AG20443 (cell line): ENCODE results near the gene CHMP3.
"Not testable (repeated sequence)": the region's sequence is repeated elsewhere in the genome, so short reads cannot be mapped to it uniquely, and the experiment has no call there.

Source experiments
- DNase-seq: peaks from one replicate; pipeline ENCODE4 v3.0.0; 2012; ENCODE audit warnings: low spot score, mixed read lengths

Gene CHMP3

GRCh38 chr2:86507600-86507999, 55.6 kb downstream of the CHMP3 start:
- DNase-seq = no peak

- no peak for DNase-seq
Measured at GRCh38 chr2:86500325-86501083, 62.7 kb downstream of the CHMP3 start.

DNA sequence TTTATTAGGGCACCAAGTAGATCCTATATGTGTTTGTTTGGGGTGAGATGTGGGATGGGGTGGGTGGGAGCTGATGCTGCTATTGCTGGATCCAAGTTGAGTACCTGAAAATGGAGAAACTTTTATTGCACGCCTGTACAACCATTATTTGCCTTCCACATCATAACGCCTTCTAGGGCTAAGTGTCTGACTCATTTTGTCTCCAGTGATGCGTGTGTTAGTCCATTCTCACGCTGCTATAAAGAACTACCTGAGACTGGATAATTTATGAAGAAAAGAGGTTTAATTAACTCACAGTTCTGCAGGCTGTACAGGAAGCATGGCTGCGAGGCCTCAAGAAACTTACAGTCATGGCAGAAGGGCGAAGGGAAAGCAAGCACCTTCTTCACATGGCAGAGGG, 63.9 kb downstream of the CHMP3 start:
- no peak for DNase-seq

DNA sequence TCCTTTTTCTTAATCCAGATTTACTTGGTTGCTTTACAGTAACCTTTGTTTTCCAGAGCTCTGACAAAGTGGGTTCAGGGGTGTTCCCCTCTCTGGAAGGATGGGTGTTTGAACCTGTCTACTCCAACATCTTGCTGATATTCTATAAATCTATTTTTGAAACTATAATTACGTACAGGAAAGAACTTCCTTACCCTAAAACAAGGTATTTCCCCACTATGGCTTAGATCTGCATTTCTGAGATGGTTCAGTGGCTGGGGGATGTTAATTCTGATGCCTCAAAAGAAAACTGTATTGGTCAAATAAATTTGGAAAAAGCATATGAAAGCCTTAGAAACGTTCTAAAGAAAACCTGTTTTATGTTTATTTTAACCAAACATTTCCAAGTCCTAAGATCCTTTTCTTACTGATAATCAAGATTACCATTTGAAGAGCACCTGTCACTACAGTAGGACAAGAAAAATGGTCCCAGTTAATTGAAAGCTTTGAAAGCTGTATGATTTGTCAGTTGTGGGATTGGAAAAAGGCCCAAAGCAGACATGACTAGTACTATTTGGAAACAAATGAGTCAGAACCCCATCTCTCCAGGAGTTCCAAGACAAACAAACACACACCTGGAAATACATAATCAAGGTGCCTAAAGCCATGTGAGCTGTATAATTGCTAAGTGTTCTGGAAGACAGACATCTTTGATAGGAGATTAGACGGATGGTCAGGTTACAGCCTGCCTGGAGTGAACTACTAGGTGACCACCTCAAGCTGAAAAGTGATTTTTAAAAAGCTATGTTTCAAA, 64.6 kb downstream of the CHMP3 start:
- DNase-seq = no peak

DNA sequence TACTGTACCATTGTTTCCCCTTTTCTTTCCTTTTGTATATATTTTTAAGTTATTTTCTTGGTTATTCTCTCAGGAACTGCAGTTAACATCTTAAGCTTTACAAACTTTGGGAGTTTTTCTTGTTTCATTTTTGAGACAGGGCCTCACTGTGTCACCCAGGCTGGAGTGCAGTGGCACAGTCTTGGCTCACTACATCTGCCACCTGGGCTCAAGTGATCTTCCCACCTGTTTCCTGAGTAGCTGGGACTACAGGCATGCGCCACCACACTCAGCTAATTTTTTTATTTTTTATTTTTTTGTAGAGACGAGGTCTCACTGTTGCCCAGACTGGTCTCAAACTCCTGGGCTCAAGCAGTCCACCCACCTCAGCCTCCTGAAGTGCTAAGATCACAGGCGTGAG, 66.9 kb downstream of the CHMP3 start:
- not testable (repeated sequence) for DNase-seq

- no peak for DNase-seq
Measured at GRCh38 chr2:86492048-86492453, 71.2 kb downstream of the CHMP3 start.

- DNase-seq = no peak
Measured at GRCh38 chr2:86491088-86491487, 72.2 kb downstream of the CHMP3 start.

GRCh38 chr2:86490245-86490644, 73.0 kb downstream of the CHMP3 start:
- DNase-seq = no peak

DNA sequence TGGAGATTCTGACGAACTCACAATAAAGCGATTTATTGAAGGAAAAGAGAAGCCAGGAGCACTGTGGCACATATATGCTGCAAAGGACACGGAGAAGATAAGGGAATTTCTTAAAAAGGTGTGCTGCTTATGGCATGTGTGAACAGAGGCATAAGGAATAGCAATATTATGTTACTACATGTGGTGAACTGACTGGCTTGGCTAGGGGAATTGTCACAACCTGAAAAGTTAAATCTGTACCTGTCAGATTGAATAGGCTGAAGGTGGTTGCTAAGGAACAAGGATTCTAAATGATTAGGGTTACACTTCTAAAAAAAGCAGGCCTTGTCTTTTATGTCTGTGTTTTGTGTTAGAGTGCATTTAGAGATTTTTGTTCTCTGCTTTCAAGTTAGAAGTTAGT, 73.7 kb downstream of the CHMP3 start:
- DNase-seq = no peak

DNA sequence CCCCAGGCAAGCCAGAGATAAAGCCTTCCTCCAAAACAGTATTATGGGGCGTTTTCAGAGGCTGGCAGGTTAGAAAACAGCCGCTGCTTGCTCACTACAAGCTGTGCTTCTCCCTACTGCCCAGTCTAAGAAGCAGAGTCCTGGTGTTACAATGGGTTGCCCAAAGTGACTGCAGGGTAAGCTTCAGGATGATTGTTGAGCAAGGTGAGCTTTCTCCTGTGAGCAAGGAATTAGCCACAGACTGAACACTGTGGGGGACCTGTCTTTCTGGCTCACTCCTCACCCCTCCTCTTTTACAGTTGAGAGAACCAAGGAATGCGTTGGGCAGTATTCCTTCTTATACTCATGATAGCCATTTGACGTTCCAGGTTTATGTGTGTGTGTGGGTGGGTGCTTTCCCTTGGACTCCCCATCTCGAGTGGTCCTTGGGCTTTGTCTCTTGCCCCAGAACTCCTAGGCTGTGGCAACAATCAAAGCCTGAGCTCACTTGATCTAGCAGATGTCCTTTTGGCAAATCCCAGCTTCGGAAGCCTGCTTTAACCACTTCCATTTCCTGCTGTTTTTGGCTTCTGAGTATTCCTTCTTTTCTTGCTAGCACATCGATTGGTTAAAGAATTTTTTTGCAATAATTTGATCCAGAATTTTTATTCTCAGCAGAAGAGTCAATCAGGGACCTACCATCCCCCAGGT, 74.5 kb downstream of the CHMP3 start:
- DNase-seq = no peak

GRCh38 chr2:86487062-86487461, 76.2 kb downstream of the CHMP3 start:
- no peak for DNase-seq

- no peak for DNase-seq
Measured at GRCh38 chr2:86485802-86486201, 77.4 kb downstream of the CHMP3 start.

DNA sequence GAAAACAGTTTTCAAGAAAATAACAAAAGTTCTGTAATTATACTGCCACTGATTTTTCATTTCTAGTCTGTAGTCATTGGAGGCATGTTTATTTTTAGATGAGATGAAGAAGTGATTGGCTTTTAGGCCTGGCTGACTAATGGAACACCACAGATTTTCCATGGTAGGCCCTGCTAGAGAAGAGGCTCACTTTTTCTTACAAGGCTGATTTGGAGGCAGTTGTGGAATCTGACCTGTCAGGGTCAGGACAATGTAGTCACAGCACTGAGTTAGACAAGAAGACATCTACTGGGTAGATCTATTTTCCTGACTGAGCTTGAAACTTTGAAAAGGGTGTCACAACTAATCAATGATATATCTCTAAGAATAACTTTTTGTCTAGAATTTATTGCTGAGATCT, 78.1 kb downstream of the CHMP3 start:
- DNase-seq = no peak

- no peak for DNase-seq
Measured at GRCh38 chr2:86484385-86484784, 78.9 kb downstream of the CHMP3 start.

GRCh38 chr2:86482034-86482433, 81.2 kb downstream of the CHMP3 start:
- DNase-seq = no peak

DNA sequence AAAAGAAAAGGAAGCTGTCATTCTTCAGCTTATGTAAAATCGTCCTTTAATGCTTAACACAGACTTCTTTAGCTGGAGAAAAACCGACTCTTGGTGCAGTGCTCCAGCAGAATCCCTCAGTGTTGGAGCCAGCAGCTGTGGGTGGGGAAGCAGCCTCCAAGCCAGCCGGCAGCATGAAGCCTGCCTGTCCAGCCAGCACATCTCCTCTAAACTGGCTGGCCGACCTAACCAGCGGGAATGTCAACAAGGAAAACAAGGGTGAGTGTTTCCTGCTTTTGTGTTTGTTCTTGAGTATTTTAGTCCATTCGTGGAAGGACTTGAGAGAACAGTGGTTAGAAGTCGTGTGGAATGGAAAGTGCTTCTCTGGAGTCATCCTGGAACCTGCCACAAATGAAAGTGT, 83.1 kb downstream of the CHMP3 start:
- DNase-seq = no peak

DNA sequence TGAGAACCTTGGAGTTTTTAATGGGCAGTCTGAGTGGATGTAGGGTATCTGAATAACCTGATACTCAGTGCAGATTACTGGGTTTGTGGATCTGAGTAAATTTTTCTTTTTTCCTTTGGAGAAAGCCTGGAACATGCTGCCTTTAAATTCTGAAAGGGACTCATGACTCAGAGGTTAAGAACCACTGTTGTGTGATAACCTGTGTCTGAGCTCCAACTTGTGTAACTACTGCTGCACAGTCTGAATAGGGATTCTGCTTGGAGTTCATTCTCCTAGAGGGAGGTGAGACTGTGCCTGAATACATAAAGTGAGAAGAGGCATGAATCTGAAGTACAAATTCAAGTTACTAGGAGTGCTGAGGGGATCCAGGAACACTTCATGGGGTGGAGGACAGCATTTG, 85.9 kb downstream of the CHMP3 start:
- peak; percentile 44 for DNase-seq

- DNase-seq = no peak
Measured at GRCh38 chr2:86476918-86477317, 86.3 kb downstream of the CHMP3 start.

DNA sequence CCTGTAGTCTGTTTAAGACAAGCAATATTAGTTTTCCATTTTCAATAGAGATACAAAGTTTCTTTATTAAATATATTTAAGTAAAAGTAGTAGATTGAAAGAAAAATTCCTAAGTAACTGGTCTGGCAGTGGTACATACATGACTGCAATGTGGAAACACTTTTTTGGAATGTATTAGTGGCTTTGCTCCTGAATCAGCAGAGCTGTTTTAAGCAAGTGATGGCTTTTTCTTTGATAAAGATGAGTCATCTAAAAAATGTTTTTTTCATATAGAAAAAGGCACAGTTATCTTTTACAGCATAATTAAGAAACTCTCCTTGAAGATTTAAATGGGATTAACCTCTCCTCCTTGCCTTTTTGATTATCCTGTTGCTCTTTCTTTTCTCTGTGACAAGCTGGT, 87.2 kb downstream of the CHMP3 start:
- DNase-seq = peak; percentile 60

GRCh38 chr2:86471637-86472036, 91.6 kb downstream of the CHMP3 start:
- DNase-seq = no peak

DNA sequence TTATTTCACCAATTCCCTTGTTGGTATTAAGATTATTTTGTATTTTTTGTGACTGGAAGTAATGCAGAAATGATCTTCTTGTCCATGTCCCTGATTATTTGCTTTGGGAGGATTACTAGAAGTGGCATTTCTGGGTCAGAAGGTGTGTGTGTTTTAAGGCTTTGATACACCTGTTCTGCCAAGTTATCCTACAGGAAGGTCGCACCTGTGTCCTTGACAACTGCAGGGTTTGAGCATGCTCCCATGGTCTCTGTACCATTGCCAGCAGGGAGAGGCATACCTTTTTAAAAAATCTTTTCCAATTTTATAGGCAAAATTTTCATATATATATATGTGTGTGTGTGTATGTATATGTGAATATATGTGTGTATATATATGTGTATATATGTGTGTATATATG, 92.4 kb downstream of the CHMP3 start:
- DNase-seq = no peak

DNA sequence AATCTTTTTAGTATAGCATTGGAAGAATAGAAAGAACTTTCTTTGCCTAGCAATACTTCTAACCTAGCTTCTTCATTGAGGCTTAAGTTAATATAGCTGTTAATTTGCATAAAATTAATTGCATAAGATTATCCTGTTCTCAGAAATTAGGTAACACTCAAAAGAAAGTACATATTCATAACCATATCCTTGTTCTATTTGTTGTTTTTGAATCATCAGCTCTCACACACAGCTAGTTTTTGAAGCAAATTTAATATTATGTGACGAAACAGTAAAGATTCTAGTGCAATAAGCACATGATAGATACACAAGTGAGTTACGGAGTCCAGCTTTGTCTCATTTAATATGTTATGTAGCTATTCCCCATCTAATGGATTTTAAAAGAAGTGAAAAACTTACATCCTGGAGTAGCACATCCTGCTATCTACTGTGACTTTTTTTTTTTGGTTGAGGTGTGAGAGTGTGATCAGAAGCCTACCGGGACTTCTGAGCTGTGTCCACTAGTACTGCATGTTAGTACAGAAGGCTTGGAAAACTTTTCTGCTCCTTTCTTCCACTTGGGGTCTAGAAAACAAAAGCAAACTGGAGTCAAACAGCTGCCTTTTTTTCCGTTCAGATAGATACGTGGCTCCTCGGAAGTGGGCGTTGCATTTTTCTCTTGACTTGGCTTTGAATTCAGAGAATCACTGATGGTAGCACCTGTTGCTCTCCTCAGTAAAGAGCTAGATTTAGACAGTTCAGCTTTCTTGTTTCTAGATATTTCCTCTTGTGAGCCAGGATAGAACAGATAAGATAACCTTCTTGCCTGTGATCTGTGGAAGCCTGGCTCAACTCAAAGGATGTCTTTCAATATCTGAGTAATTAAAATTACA, 94.8 kb downstream of the CHMP3 start:
- no peak for DNase-seq
